GM12874 (cell line): ENCODE results near the gene ANKRD11.

Source experiments
- TF ChIP-seq, protein P1 (sequence below): IDR thresholded peaks from 2 replicates; pipeline ENCODE4 v1.5.1; 2011; ENCODE audit warnings: low read depth, mild to moderate bottlenecking, control low read depth, low read length, moderate library complexity; ENCODE audit not compliant: insufficient read depth

Gene ANKRD11

GRCh38 chr16:89246903-89247733 is 243.2 kb downstream of the ANKRD11 start:
- TF ChIP-seq, protein P1, sequence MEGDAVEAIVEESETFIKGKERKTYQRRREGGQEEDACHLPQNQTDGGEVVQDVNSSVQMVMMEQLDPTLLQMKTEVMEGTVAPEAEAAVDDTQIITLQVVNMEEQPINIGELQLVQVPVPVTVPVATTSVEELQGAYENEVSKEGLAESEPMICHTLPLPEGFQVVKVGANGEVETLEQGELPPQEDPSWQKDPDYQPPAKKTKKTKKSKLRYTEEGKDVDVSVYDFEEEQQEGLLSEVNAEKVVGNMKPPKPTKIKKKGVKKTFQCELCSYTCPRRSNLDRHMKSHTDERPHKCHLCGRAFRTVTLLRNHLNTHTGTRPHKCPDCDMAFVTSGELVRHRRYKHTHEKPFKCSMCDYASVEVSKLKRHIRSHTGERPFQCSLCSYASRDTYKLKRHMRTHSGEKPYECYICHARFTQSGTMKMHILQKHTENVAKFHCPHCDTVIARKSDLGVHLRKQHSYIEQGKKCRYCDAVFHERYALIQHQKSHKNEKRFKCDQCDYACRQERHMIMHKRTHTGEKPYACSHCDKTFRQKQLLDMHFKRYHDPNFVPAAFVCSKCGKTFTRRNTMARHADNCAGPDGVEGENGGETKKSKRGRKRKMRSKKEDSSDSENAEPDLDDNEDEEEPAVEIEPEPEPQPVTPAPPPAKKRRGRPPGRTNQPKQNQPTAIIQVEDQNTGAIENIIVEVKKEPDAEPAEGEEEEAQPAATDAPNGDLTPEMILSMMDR, result no peak

DNA sequence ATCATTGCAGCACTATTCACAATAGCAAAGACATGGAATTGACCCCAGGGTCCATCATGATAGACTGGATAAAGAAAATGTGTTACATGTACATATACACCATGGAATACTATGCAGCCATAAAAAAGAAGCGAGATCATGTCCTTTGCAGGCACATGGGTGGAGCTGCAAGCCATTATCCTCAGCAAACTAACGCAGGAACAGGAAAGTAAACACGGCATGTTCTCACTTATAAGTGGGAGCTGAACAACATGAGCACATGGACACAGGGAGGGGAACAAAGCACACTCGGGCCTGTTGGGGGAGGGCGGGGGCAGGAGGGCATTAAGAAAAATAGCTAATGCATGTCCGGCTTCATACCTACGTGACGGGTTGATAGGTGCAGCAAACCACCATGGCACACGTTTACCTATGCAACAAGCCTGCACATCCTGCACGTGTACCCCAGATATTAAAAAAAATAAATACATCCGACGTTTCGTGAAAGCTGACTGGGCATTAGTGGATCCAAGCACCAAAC is 243.9 kb downstream of the ANKRD11 start:
- TF ChIP-seq, protein P1, result no peak

- TF ChIP-seq, protein P1, result no peak
Measured at GRCh38 chr16:89244754-89245153, 245.6 kb downstream of the ANKRD11 start.

- TF ChIP-seq, protein P1, result no peak
Measured at GRCh38 chr16:89243664-89244063, 246.7 kb downstream of the ANKRD11 start.

GRCh38 chr16:89242795-89243200 is 247.6 kb downstream of the ANKRD11 start:
- TF ChIP-seq, protein P1, result no peak

DNA sequence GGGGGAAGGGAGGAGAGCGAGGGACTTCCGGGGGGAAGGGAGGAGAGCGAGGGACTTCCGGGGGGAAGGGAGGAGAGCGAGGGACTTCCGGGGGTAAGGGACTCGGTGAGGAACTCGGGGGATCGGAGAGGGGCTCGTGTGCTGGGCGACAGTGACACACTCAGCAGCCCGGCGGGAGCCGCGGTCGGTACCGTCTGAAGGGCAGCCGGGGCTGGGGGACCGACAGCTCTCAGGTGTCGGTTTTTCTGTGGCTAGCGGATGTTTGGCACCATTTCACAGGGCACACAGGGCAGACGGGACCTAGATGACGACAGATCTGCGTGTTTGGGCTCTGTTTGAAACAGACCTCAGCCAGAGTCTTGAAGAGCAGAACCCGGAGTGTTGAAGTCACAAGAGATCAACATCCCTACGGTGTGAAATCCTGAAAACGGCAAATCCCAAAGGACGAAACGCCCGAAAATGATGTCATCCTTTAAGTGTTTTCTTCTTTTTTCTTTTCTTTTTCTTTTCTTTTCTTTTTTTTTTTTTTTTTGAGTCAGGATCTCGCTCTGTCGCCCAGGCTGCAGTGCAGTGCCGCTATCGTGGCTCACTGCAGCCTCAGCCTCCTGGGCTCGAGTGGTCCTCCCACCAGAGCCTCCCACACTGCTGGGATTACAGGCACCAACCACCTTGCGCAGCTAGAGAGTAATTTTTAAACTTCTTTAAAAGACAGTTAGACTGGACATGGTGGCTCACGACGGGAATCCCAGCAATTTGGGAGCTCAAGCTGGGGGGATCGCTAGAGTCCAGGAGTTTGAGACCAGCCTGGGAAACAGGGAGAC is 249.0 kb downstream of the ANKRD11 start:
- TF ChIP-seq, protein P1, result no peak

DNA sequence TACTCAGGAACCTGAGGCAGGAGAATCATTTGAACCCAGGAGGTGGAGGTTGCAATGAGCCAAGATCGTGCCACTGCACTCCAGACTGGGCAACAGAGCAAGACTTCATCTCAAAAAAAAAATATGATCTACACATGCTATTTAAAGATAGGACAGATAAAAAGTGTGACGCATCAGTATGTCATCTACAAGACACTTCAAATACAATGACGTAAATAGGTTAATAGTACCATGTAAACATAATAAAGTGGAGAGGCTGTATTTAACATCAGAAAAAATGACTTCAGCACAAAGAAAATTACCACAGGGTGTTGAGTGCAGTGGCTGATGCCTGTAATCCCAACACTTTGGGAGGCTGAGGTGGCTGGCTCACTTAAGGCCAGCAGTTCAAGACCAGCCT is 252.6 kb downstream of the ANKRD11 start:
- TF ChIP-seq, protein P1, result no peak
